Mesodermal cell (in vitro differentiated cells): ENCODE results near the gene GID4.

Experiments
- H3K27ac ChIP-seq: 2 replicates; pipeline ENCODE4 v1.7.0; 2013; ENCODE audit warnings: mild to moderate bottlenecking, low read depth, low read length, moderate library complexity; ENCODE audit not compliant: severe bottlenecking
- H3K36me3 ChIP-seq: 2 replicates; pipeline ENCODE4 v1.7.1; 2013; ENCODE audit warnings: mild to moderate bottlenecking, low read length, moderate library complexity; ENCODE audit not compliant: control insufficient read depth, insufficient read depth
- H3K4me1 ChIP-seq: one replicate; pipeline ENCODE4 v1.7.1; 2013; ENCODE audit warnings: mild to moderate bottlenecking, low read length; ENCODE audit not compliant: insufficient read depth, control insufficient read depth, poor library complexity, severe bottlenecking
- H3K4me3 ChIP-seq: 2 replicates; pipeline ENCODE4 v1.7.0; 2013; ENCODE audit warnings: low read length, control low read depth, mild to moderate bottlenecking; ENCODE audit not compliant: insufficient read depth, poor library complexity, severe bottlenecking; ENCODE audit errors: extremely low read depth
- H3K9me3 ChIP-seq: 2 replicates; pipeline ENCODE4 v1.7.1; 2013; ENCODE audit warnings: mild to moderate bottlenecking, low read length, moderate library complexity; ENCODE audit not compliant: control insufficient read depth
- WGBS, 2 experiments: methylation state at CpG; one replicate each; pipeline ENCODE4 v1.1.5; 2013; ENCODE audit warnings: missing lambda C conversion rate in 2 of 2; ENCODE audit not compliant: insufficient coverage in 2 of 2; 5-methylcytosine and 5-hydroxymethylcytosine counted together

Gene GID4

GRCh38 chr17:18043491-18043890 lies 4.3 kb downstream of the GID4 start:
- peaks cover 7% of the 10 kb centered on the region for H3K4me1 ChIP-seq
- peaks cover 23% of the 10 kb centered on the region for H3K36me3 ChIP-seq
- WGBS, 2 experiments: 90 to 100% methylated on average over 1 of the region's 1 CpG
- no peaks in the 10 kb centered on the region for H3K9me3 ChIP-seq
- no peak overlapping the region for H3K27ac ChIP-seq
- no peak overlapping the region for H3K4me3 ChIP-seq

- H3K36me3 ChIP-seq: peaks cover 27% of the 10 kb centered on the region
- H3K9me3 ChIP-seq: no peaks in the 10 kb centered on the region
- no peak overlapping the region for H3K27ac ChIP-seq
- H3K4me1 ChIP-seq: peaks cover 7% of the 10 kb centered on the region
- H3K4me3 ChIP-seq: no peak overlapping the region
- WGBS, 2 experiments: 96 to 100% methylated on average over 2 to 3 of the region's 3 CpGs
Observed at GRCh38 chr17:18044609-18045008, 5.4 kb downstream of the GID4 start.

GRCh38 chr17:18045691-18046350 lies 6.6 kb downstream of the GID4 start:
- Histone ChIP-seq H3K4me1 (peaks cover 6% of the 10 kb centered on the region), H3K4me3 (no peak overlapping the region), H3K9me3 (no peaks in the 10 kb centered on the region), H3K36me3 (peaks cover 30% of the 10 kb centered on the region), H3K27ac (no peak overlapping the region)
- 90 to 93% methylated on average over 2 to 3 of the region's 3 CpGs for WGBS, 2 experiments

- H3K9me3 ChIP-seq: no peaks in the 10 kb centered on the region
- whole genome bisulfite sequencing, 2 experiments: 93 to 94% methylated on average over 6 of the region's 6 CpGs
- no peaks in the 10 kb centered on the region for H3K4me1 ChIP-seq
- no peak overlapping the region for H3K27ac ChIP-seq
- peaks cover 69% of the 10 kb centered on the region for H3K36me3 ChIP-seq
- H3K4me3 ChIP-seq: no peak overlapping the region
Observed at GRCh38 chr17:18055597-18055996, 16.4 kb downstream of the GID4 start.

- no peaks in the 10 kb centered on the region for H3K4me1 ChIP-seq
- H3K9me3 ChIP-seq: no peaks in the 10 kb centered on the region
- peaks cover 69% of the 10 kb centered on the region for H3K36me3 ChIP-seq
- H3K4me3 ChIP-seq: no peak overlapping the region
- WGBS, 2 experiments: 93 to 100% methylated on average over 2 to 3 of the region's 3 CpGs
- no peak overlapping the region for H3K27ac ChIP-seq
Observed at GRCh38 chr17:18056214-18056613, 17.0 kb downstream of the GID4 start.

GRCh38 chr17:18059283-18059682 lies 20.1 kb downstream of the GID4 start:
- 95 to 96% methylated on average over 4 to 5 of the region's 5 CpGs for WGBS, 2 experiments
- no peaks in the 10 kb centered on the region for H3K9me3 ChIP-seq
- no peaks in the 10 kb centered on the region for H3K4me1 ChIP-seq
- H3K36me3 ChIP-seq: peaks cover 59% of the 10 kb centered on the region
- H3K27ac ChIP-seq: no peak overlapping the region
- H3K4me3 ChIP-seq: no peak overlapping the region

GRCh38 chr17:18064053-18064452 lies 24.8 kb downstream of the GID4 start:
- 60 to 100% methylated on average over 1 to 2 of the region's 2 CpGs for WGBS, 2 experiments
- Histone ChIP-seq H3K27ac (no peak overlapping the region), H3K4me1 (no peaks in the 10 kb centered on the region), H3K4me3 (no peak overlapping the region), H3K36me3 (peaks cover 34% of the 10 kb centered on the region), H3K9me3 (no peaks in the 10 kb centered on the region)

- Histone ChIP-seq H3K9me3 (no peaks in the 10 kb centered on the region), H3K4me3 (no peak overlapping the region), H3K4me1 (no peaks in the 10 kb centered on the region), H3K36me3 (peaks cover 22% of the 10 kb centered on the region), H3K27ac (no peak overlapping the region)
- WGBS, 2 experiments: 95 to 99% methylated on average over 10 of the region's 11 CpGs
Observed at GRCh38 chr17:18065546-18065945, 26.3 kb downstream of the GID4 start.

- H3K4me1 ChIP-seq: no peaks in the 10 kb centered on the region
- 92 to 97% methylated on average over 4 of the region's 4 CpGs for WGBS, 2 experiments
- H3K36me3 ChIP-seq: peaks cover 17% of the 10 kb centered on the region
- H3K27ac ChIP-seq: no peak overlapping the region
- no peak overlapping the region for H3K4me3 ChIP-seq
- H3K9me3 ChIP-seq: no peaks in the 10 kb centered on the region
Observed at GRCh38 chr17:18066866-18067265, 27.7 kb downstream of the GID4 start.

GRCh38 chr17:18069101-18069500 lies 29.9 kb downstream of the GID4 start:
- Histone ChIP-seq H3K36me3 (peaks cover 13% of the 10 kb centered on the region), H3K9me3 (no peaks in the 10 kb centered on the region), H3K27ac (no peak overlapping the region), H3K4me3 (no peak overlapping the region), H3K4me1 (no peaks in the 10 kb centered on the region)
- 90% methylated on average over 2 of the region's 2 CpGs; no CpG with 5 or more reads in 1 of the 2 experiments for WGBS, 2 experiments

- H3K27ac ChIP-seq: peak overlapping the region; percentile 30
Observed at GRCh38 chr17:18070861-18071340, 31.7 kb downstream of the GID4 start.

More at GRCh38 chr17:18070861-18071340, 31.7 kb downstream of the GID4 start:
- WGBS, 2 experiments: 49 to 62% methylated on average over 8 of the region's 8 CpGs
- Histone ChIP-seq H3K4me1 (no peaks in the 10 kb centered on the region), H3K36me3 (no peaks in the 10 kb centered on the region), H3K9me3 (no peaks in the 10 kb centered on the region), H3K4me3 (no peak overlapping the region)
